Panc1 (cell line): ENCODE measurements around the gene EVA1C. TPM values are rescaled to one million over a fixed set of nuclear protein-coding genes. Genes with fewer than 3 reads are reported as not detected.

Experiments
- ATAC-seq: fragments of 200-7000 bp; cut with Tn5 transposase; 2 replicates; pipeline ENCODE4 v1.9.1; 2020; ENCODE audit warnings: mild to moderate bottlenecking, moderate library complexity
- BruUV-seq: library from RNA; stranded (reverse); fragments of 400-500 nt; replicated peaks from 2 replicates; lab custom pipeline; 2021; lab: Mats Ljungman, UMichigan
- CTCF ChIA-PET: fragments of 300-600 bp; sonication (Branson Sonifier 250); formaldehyde crosslinking; loops from one replicate; lab custom pipeline; 2022; ENCODE audit warnings: antibody characterized with exemption; lab: Charles Lee
- POLR2A ChIA-PET: fragments of 300-600 bp; sonication (Branson Sonifier 250); formaldehyde crosslinking; loops from one replicate; lab custom pipeline; 2022; ENCODE audit warnings: antibody characterized with exemption; lab: Charles Lee
- DNase-seq: peaks from one replicate; pipeline ENCODE4 v3.0.0-alpha.2; 2010; ENCODE audit warnings: low read depth, low spot score
- H3K27ac ChIP-seq: 2 replicates; pipeline ENCODE4 v1.5.1; 2011; ENCODE audit warnings: mild to moderate bottlenecking, low read length, inconsistent platforms
- H3K27me3 ChIP-seq: fragments of 200-500 bp; sonication (Bioruptor generic); 2 replicates; pipeline ENCODE4 v1.6.0; 2014; ENCODE audit warnings: low read length, inconsistent platforms; ENCODE audit not compliant: control insufficient read depth, insufficient read depth
- H3K36me3 ChIP-seq: fragments of 200-500 bp; sonication (Bioruptor generic); 2 replicates; pipeline ENCODE4 v1.5.1; 2014; ENCODE audit warnings: inconsistent platforms, mild to moderate bottlenecking, low read length, moderate library complexity; ENCODE audit not compliant: control insufficient read depth, insufficient read depth
- H3K4me1 ChIP-seq: 2 replicates; pipeline ENCODE4 v1.5.1; 2011; ENCODE audit warnings: inconsistent platforms, mild to moderate bottlenecking, low read length, moderate library complexity; ENCODE audit not compliant: control insufficient read depth, insufficient read depth
- H3K4me3 ChIP-seq, 2 experiments: 2 replicates each; pipeline ENCODE4 v1.5.1; 2011 to 2012; ENCODE audit warnings: low read depth in 2 of 2, low read length in 2 of 2, mild to moderate bottlenecking in 2 of 2, inconsistent platforms in 1 of 2, moderate library complexity in 1 of 2
- H3K9me3 ChIP-seq: fragments of 200-500 bp; sonication (Bioruptor generic); 2 replicates; pipeline ENCODE4 v1.5.1; 2014; ENCODE audit warnings: low read depth, mild to moderate bottlenecking, inconsistent platforms, low read length, moderate library complexity; ENCODE audit not compliant: control insufficient read depth, insufficient read depth
- POLR2AphosphoS5 ChIP-seq: IDR thresholded peaks from 2 replicates; pipeline ENCODE4 v1.6.1; 2012; ENCODE audit warnings: mild to moderate bottlenecking, low read depth, low read length, moderate library complexity
- SIN3A ChIP-seq: IDR thresholded peaks from 2 replicates; pipeline ENCODE4 v1.6.1; 2012; ENCODE audit warnings: low read depth, mild to moderate bottlenecking, low read length, moderate library complexity, borderline replicate concordance; ENCODE audit not compliant: insufficient read depth
- TCF7L2 ChIP-seq: IDR thresholded peaks from 2 replicates; pipeline ENCODE4 v1.6.1; 2011; ENCODE audit warnings: mild to moderate bottlenecking, low read depth, low read length, inconsistent platforms
- in situ Hi-C: cut with HindIII; loops from 2 replicates; pipeline ENCODE4 v1.10.0; 2016; ENCODE audit warnings: low sequenced_read_pairs, low pct_unique_long_range_greater_than_20kb
- intact Hi-C: fragments of 100-400 bp; cut with micrococcal nuclease; formaldehyde crosslinking; loops from one replicate; pipeline ENCODE4 v1.10.0; 2022; ENCODE audit not compliant: unreplicated experiment
- total RNA-seq: library from RNA; stranded (reverse); gene quantifications from one replicate; pipeline ENCODE4 v1.2.1, GENCODE V29; 2021; ENCODE audit not compliant: unreplicated experiment
- TF ChIP-seq, protein P1 (sequence below): fragments of 450-650 bp; IDR thresholded peaks from 2 replicates; pipeline ENCODE4 v1.5.1; 2017; ENCODE audit warnings: mild to moderate bottlenecking
- TF ChIP-seq, protein P2 (sequence below), 2 experiments: IDR thresholded peaks; 2 replicates each; pipeline ENCODE4 v1.6.1; 2011 to 2012; ENCODE audit warnings: low read depth in 2 of 2, control low read depth in 1 of 2, low read length in 1 of 2, mild to moderate bottlenecking in 1 of 2, moderate library complexity in 1 of 2; ENCODE audit not compliant: insufficient read depth in 1 of 2

The EVA1C gene
- total RNA-seq, 1 experiment from 2014 or later = 2.8 TPM

DNA sequence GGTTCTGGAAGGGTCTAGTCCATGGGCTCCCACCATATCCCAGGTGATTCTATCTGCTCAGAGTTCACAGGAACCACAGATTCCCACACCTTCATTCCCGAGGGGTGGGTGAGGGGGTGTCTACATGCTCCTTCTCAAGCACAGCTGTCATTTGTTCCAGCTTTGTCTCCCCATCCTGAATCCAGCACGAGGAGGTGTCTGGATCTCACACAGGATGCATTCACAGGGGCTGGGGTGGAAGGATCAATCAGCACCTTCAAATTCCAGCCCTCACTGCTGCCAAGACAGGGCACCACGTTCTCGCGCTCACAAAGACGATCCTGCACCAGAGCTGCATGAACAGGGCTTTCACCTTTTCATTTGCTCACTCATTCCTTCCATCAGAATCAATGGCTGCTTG lies 120.1 kb downstream of the EVA1C start:
- no peak overlapping the region for H3K27ac ChIP-seq
- H3K4me1 ChIP-seq = no peaks in the 10 kb centered on the region
- ChIA-PET POLR2A (no interaction called here), CTCF (no interaction called here)
- no TSS peak for BruUV-seq
- H3K36me3 ChIP-seq = no peaks in the 10 kb centered on the region
- ATAC-seq (no peak), DNase-seq (no peak)
- intact Hi-C loops (no loop called here), in situ Hi-C loops (no loop called here)
- no peak overlapping the region for H3K4me3 ChIP-seq
- H3K9me3 ChIP-seq = no peaks in the 10 kb centered on the region
- no peaks in the 10 kb centered on the region for H3K27me3 ChIP-seq
- TF ChIP-seq TCF7L2 = no peak
- TF ChIP-seq, protein P1, sequence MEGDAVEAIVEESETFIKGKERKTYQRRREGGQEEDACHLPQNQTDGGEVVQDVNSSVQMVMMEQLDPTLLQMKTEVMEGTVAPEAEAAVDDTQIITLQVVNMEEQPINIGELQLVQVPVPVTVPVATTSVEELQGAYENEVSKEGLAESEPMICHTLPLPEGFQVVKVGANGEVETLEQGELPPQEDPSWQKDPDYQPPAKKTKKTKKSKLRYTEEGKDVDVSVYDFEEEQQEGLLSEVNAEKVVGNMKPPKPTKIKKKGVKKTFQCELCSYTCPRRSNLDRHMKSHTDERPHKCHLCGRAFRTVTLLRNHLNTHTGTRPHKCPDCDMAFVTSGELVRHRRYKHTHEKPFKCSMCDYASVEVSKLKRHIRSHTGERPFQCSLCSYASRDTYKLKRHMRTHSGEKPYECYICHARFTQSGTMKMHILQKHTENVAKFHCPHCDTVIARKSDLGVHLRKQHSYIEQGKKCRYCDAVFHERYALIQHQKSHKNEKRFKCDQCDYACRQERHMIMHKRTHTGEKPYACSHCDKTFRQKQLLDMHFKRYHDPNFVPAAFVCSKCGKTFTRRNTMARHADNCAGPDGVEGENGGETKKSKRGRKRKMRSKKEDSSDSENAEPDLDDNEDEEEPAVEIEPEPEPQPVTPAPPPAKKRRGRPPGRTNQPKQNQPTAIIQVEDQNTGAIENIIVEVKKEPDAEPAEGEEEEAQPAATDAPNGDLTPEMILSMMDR = no peak
- TF ChIP-seq, protein P2, sequence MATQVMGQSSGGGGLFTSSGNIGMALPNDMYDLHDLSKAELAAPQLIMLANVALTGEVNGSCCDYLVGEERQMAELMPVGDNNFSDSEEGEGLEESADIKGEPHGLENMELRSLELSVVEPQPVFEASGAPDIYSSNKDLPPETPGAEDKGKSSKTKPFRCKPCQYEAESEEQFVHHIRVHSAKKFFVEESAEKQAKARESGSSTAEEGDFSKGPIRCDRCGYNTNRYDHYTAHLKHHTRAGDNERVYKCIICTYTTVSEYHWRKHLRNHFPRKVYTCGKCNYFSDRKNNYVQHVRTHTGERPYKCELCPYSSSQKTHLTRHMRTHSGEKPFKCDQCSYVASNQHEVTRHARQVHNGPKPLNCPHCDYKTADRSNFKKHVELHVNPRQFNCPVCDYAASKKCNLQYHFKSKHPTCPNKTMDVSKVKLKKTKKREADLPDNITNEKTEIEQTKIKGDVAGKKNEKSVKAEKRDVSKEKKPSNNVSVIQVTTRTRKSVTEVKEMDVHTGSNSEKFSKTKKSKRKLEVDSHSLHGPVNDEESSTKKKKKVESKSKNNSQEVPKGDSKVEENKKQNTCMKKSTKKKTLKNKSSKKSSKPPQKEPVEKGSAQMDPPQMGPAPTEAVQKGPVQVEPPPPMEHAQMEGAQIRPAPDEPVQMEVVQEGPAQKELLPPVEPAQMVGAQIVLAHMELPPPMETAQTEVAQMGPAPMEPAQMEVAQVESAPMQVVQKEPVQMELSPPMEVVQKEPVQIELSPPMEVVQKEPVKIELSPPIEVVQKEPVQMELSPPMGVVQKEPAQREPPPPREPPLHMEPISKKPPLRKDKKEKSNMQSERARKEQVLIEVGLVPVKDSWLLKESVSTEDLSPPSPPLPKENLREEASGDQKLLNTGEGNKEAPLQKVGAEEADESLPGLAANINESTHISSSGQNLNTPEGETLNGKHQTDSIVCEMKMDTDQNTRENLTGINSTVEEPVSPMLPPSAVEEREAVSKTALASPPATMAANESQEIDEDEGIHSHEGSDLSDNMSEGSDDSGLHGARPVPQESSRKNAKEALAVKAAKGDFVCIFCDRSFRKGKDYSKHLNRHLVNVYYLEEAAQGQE (IDR thresholded peaks at IDR 0.05; ENCODE audit: insufficient read depth in 1 of 2, low read depth in 2 of 2, low read length in 1 of 2) = no peak

DNA sequence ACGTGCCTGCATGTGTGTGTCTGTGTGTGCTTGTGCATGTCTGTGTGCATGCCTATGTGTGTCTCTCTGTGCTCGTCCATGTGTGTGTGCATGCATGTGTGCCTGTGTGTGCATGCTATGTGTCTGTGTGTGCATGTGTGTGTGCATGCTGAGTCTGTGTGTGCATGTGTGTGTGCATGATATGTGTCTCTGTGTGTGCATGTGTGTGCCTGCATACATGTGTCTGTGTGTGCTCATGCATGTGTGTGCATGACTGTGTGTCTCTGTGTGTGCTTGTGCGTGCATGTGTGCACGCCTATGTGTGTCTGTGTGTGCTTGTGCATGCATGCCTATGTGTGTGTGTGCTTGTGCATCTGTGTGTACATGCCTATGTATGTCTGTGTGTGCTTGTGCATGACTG lies 120.5 kb downstream of the EVA1C start:
- intact Hi-C loops = no loop called here
- BruUV-seq = no TSS peak
- no peak overlapping the region for H3K4me3 ChIP-seq
- no peak overlapping the region for H3K27ac ChIP-seq
- no peaks in the 10 kb centered on the region for H3K4me1 ChIP-seq
- H3K9me3 ChIP-seq = no peaks in the 10 kb centered on the region
- no peaks in the 10 kb centered on the region for H3K27me3 ChIP-seq
- no peak for ATAC-seq
- in situ Hi-C loops = no loop called here
- ChIA-PET POLR2A (no interaction called here), CTCF (no interaction called here)
- TF ChIP-seq, protein P1 = no peak
- no peak for DNase-seq
- H3K36me3 ChIP-seq = no peaks in the 10 kb centered on the region

DNA sequence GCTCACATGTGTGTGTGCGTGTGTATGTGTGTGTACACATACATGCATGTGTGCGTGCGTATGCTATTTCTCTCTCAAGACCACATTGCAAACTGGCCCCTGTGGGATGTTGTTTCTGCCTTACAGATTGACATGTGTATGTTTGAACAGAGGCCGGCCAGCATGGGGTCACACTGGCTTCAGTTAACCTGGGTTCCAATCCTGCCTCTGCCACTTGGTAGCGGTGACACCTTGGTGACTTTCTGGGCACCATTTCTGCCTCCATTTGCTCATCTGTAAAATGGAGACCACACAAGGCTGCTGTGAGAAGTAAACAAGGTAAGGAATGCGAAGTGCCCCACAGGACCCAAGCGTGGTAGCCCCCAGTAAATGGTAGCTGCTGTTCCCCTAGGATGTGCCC lies 121.1 kb downstream of the EVA1C start:
- no peaks in the 10 kb centered on the region for H3K36me3 ChIP-seq
- POLR2A ChIA-PET = no interaction called here
- no TSS peak for BruUV-seq
- intact Hi-C loops (no loop called here), in situ Hi-C loops (no loop called here)
- H3K4me3 ChIP-seq = no peak overlapping the region
- ATAC-seq (no peak), DNase-seq (no peak)
- H3K9me3 ChIP-seq = no peaks in the 10 kb centered on the region
- H3K4me1 ChIP-seq = no peaks in the 10 kb centered on the region
- TF ChIP-seq POLR2AphosphoS5 = no peak
- TF ChIP-seq TCF7L2 = no peak
- no peak for TF ChIP-seq SIN3A
- TF ChIP-seq, protein P2 (IDR thresholded peaks at IDR 0.05; ENCODE audit: insufficient read depth in 1 of 2, low read depth in 2 of 2, low read length in 1 of 2) = no peak
- TF ChIP-seq, protein P1 = no peak
- CTCF ChIA-PET = no interaction called here
- H3K27ac ChIP-seq = no peak overlapping the region
- H3K27me3 ChIP-seq = no peaks in the 10 kb centered on the region
